Measurements from ENCODE around the gene MERTK. TPM values are rescaled to one million over a fixed set of nuclear protein-coding genes. Genes with fewer than 3 reads are reported as not detected.

Gene MERTK
- total and polyA plus RNA-seq, 2 of the 13 experiments (the other 11 are each of a cell fraction or from before 2014, with no cell fraction given) = 37.3 to 44.7 TPM

DNA sequence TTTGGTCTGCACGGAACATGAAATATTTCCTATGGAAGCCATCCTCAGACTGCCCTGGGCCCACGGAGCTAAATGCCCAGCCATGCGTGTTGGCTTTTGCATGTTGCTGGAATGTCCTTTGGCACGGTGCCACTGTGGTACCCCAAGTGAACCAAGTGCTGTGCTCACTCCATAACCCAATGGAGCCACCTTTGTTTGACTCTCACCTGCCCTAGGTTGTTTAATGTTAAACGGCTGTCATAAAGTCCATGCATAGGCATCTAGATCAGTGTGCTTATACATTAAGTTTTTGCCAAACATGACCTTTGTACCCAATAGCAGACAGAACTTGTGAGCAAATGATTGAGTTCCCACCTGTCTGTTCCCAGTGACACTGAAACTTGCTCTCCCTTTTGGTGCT is 96.7 kb downstream of the MERTK start (continued):
- TF ChIP-seq, protein P1, sequence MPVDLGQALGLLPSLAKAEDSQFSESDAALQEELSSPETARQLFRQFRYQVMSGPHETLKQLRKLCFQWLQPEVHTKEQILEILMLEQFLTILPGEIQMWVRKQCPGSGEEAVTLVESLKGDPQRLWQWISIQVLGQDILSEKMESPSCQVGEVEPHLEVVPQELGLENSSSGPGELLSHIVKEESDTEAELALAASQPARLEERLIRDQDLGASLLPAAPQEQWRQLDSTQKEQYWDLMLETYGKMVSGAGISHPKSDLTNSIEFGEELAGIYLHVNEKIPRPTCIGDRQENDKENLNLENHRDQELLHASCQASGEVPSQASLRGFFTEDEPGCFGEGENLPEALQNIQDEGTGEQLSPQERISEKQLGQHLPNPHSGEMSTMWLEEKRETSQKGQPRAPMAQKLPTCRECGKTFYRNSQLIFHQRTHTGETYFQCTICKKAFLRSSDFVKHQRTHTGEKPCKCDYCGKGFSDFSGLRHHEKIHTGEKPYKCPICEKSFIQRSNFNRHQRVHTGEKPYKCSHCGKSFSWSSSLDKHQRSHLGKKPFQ (CRISPR knock-in tag; IDR thresholded peaks at IDR 0.05; ENCODE audit: insufficient replicate concordance) = no peak
- no peak for TF ChIP-seq ZNF792 (CRISPR knock-in tag; IDR thresholded peaks at IDR 0.05)
- TF ChIP-seq ZNF567 (CRISPR knock-in tag; IDR thresholded peaks at IDR 0.05; ENCODE audit: borderline replicate concordance) = no peak
- no peak for TF ChIP-seq NR1H2 (CRISPR knock-in tag; IDR thresholded peaks at IDR 0.05; ENCODE audit: borderline replicate concordance, low read depth)
- TF ChIP-seq MYC (CRISPR knock-in tag; IDR thresholded peaks at IDR 0.05; ENCODE audit: borderline replicate concordance) = no peak
- TF ChIP-seq, protein P2, sequence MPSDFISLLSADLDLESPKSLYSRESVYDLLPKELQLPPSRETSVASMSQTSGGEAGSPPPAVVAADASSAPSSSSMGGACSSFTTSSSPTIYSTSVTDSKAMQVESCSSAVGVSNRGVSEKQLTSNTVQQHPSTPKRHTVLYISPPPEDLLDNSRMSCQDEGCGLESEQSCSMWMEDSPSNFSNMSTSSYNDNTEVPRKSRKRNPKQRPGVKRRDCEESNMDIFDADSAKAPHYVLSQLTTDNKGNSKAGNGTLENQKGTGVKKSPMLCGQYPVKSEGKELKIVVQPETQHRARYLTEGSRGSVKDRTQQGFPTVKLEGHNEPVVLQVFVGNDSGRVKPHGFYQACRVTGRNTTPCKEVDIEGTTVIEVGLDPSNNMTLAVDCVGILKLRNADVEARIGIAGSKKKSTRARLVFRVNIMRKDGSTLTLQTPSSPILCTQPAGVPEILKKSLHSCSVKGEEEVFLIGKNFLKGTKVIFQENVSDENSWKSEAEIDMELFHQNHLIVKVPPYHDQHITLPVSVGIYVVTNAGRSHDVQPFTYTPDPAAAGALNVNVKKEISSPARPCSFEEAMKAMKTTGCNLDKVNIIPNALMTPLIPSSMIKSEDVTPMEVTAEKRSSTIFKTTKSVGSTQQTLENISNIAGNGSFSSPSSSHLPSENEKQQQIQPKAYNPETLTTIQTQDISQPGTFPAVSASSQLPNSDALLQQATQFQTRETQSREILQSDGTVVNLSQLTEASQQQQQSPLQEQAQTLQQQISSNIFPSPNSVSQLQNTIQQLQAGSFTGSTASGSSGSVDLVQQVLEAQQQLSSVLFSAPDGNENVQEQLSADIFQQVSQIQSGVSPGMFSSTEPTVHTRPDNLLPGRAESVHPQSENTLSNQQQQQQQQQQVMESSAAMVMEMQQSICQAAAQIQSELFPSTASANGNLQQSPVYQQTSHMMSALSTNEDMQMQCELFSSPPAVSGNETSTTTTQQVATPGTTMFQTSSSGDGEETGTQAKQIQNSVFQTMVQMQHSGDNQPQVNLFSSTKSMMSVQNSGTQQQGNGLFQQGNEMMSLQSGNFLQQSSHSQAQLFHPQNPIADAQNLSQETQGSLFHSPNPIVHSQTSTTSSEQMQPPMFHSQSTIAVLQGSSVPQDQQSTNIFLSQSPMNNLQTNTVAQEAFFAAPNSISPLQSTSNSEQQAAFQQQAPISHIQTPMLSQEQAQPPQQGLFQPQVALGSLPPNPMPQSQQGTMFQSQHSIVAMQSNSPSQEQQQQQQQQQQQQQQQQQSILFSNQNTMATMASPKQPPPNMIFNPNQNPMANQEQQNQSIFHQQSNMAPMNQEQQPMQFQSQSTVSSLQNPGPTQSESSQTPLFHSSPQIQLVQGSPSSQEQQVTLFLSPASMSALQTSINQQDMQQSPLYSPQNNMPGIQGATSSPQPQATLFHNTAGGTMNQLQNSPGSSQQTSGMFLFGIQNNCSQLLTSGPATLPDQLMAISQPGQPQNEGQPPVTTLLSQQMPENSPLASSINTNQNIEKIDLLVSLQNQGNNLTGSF (CRISPR knock-in tag; IDR thresholded peaks at IDR 0.05) = no peak
- no peak for TF ChIP-seq ZNF709 (CRISPR knock-in tag; IDR thresholded peaks at IDR 0.05)
- no peak for TF ChIP-seq ZNF501 (CRISPR knock-in tag; IDR thresholded peaks at IDR 0.05)
- TF ChIP-seq, protein P3, sequence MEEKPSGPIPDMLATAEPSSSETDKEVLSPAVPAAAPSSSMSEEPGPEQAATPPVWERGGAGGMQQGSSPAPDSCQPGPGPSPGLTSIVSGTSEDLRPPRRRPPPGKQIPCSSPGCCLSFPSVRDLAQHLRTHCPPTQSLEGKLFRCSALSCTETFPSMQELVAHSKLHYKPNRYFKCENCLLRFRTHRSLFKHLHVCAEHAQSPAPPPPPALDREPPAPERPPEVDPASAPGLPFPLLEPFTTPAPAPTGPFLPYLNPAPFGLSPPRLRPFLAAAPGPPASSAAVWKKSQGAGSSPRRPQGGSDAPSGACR (CRISPR knock-in tag; IDR thresholded peaks at IDR 0.05) = no peak
- no peak for TF ChIP-seq AHR (CRISPR knock-in tag; IDR thresholded peaks at IDR 0.05)
- no peak for TF ChIP-seq ZNF24 (IDR thresholded peaks at IDR 0.05)
- no peak for TF ChIP-seq SIN3B (IDR thresholded peaks at IDR 0.05; ENCODE audit: low read length)
- TF ChIP-seq ZNF629 (CRISPR knock-in tag; conservative IDR thresholded peaks at IDR 0.05) = peak; percentile 38; the same call in 1 of the 2 replicates
- no peak for TF ChIP-seq U2AF2 (IDR thresholded peaks at IDR 0.05; ENCODE audit: low read depth, low read length)
- peak; percentile 46; the same call in 1 of the 2 replicates for TF ChIP-seq MIER2 (CRISPR knock-in tag; IDR thresholded peaks at IDR 0.05)
- TF ChIP-seq ZNF350 (CRISPR knock-in tag; IDR thresholded peaks at IDR 0.05; ENCODE audit: borderline replicate concordance, low read depth) = no peak
- TF ChIP-seq AKAP8 (CRISPR knock-in tag; IDR thresholded peaks at IDR 0.05) = no peak
- no peak for TF ChIP-seq SMAD1 (CRISPR knock-in tag; IDR thresholded peaks at IDR 0.05; ENCODE audit: borderline replicate concordance, low read depth)
- TF ChIP-seq, protein P4, sequence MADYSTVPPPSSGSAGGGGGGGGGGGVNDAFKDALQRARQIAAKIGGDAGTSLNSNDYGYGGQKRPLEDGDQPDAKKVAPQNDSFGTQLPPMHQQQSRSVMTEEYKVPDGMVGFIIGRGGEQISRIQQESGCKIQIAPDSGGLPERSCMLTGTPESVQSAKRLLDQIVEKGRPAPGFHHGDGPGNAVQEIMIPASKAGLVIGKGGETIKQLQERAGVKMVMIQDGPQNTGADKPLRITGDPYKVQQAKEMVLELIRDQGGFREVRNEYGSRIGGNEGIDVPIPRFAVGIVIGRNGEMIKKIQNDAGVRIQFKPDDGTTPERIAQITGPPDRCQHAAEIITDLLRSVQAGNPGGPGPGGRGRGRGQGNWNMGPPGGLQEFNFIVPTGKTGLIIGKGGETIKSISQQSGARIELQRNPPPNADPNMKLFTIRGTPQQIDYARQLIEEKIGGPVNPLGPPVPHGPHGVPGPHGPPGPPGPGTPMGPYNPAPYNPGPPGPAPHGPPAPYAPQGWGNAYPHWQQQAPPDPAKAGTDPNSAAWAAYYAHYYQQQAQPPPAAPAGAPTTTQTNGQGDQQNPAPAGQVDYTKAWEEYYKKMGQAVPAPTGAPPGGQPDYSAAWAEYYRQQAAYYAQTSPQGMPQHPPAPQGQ (CRISPR knock-in tag; IDR thresholded peaks at IDR 0.05; ENCODE audit: borderline replicate concordance) = no peak
- TF ChIP-seq ZKSCAN5 (CRISPR knock-in tag; IDR thresholded peaks at IDR 0.05) = no peak
- no peak for TF ChIP-seq ELF1 (CRISPR knock-in tag; IDR thresholded peaks at IDR 0.05)
- TF ChIP-seq HNRNPK (IDR thresholded peaks at IDR 0.05; ENCODE audit: low read depth, low read length, poor library complexity, severe bottlenecking) = no peak
